ENCODE data around the gene POTEF.
A peak's percentile ranks its signal among the peaks of the same experiment; 100 is the strongest.
"Not testable (repeated sequence)": the region's sequence is repeated elsewhere in the genome, so short reads cannot be mapped to it uniquely, and the experiment has no call there.

Gene POTEF

GRCh38 chr2:130152136-130152815 lies 23.3 kb upstream of the POTEF start:
- DNase-seq = not testable (repeated sequence)

GRCh38 chr2:130151145-130151512 lies 22.1 kb upstream of the POTEF start:
- not testable (repeated sequence) for DNase-seq

GRCh38 chr2:130150181-130151144 lies 21.4 kb upstream of the POTEF start:
- no peak for DNase-seq

GRCh38 chr2:130148515-130148914 lies 19.5 kb upstream of the POTEF start:
- DNase-seq = not testable (repeated sequence)

- DNase-seq = peak; percentile 54
Observed at GRCh38 chr2:130145006-130145414, 16.0 kb upstream of the POTEF start, which contains the start of gene CCDC74B. TSS of gene CCDC74B (minus strand) at chr2:130145112. CDS start at chr2:130144996, 116 bp downstream.

GRCh38 chr2:130143266-130144039 lies 14.4 kb upstream of the POTEF start:
- DNase-seq = not testable (repeated sequence)

GRCh38 chr2:130142396-130143265 lies 13.6 kb upstream of the POTEF start:
- DNase-seq = not testable (repeated sequence)

- not testable (repeated sequence) for DNase-seq
Observed at GRCh38 chr2:130141645-130142370, 12.8 kb upstream of the POTEF start.

- DNase-seq = not testable (repeated sequence)
Observed at GRCh38 chr2:130141002-130141401, 12.0 kb upstream of the POTEF start.

- DNase-seq = not testable (repeated sequence)
Observed at GRCh38 chr2:130140516-130140915, 11.5 kb upstream of the POTEF start.

GRCh38 chr2:130139331-130140280 lies 10.6 kb upstream of the POTEF start:
- not testable (repeated sequence) for DNase-seq

GRCh38 chr2:130138841-130139251 lies 9.8 kb upstream of the POTEF start:
- DNase-seq = not testable (repeated sequence)

GRCh38 chr2:130138326-130138725 lies 9.3 kb upstream of the POTEF start:
- not testable (repeated sequence) for DNase-seq

GRCh38 chr2:130137118-130137517 lies 8.1 kb upstream of the POTEF start:
- DNase-seq = not testable (repeated sequence)

GRCh38 chr2:130136546-130136945 lies 7.5 kb upstream of the POTEF start:
- DNase-seq = not testable (repeated sequence)

- DNase-seq = no peak
Observed at GRCh38 chr2:130135692-130136541, 6.9 kb upstream of the POTEF start.

- not testable (repeated sequence) for DNase-seq
Observed at GRCh38 chr2:130128464-130128863, 558 bp downstream of the POTEF start.

GRCh38 chr2:130127726-130128125 lies 1.3 kb downstream of the POTEF start:
- not testable (repeated sequence) for DNase-seq

GRCh38 chr2:130120924-130121323 lies 8.1 kb downstream of the POTEF start:
- not testable (repeated sequence) for DNase-seq

Data from stimulated activated CD4-positive, alpha-beta T cell treated with anti-CD3 and anti-CD28 coated beads, Interleukin-4, amount 100 ng/mL, for 24 hours (primary cell).